HPDE6-E6E7 (cell line): Measurements from ENCODE around the gene BCL6B.
A peak's percentile ranks its signal among the peaks of the same experiment; 100 is the strongest.
"Not testable (repeated sequence)": the region's sequence is repeated elsewhere in the genome, so short reads cannot be mapped to it uniquely, and the experiment has no call there.

Source experiments
- DNase-seq: peaks from one replicate; pipeline ENCODE4 v3.0.0; 2011; ENCODE audit warnings: missing footprints; ENCODE audit errors: extremely low spot score

BCL6B gene

GRCh38 chr17:7027335-7027734, 4.5 kb downstream of the BCL6B start:
- DNase-seq, result no peak

GRCh38 chr17:7029096-7029495, 6.2 kb downstream of the BCL6B start:
- DNase-seq, result no peak

GRCh38 chr17:7029659-7030058, 6.8 kb downstream of the BCL6B start:
- no peak for DNase-seq

GRCh38 chr17:7034955-7035590, 12.2 kb downstream of the BCL6B start:
- DNase-seq, result no peak

- DNase-seq, result peak; percentile 100
Measured at GRCh38 chr17:7035591-7036368, 12.9 kb downstream of the BCL6B start, which contains the start of gene SLC16A13. Gene SLC16A13, plus strand, starts transcription at chr17:7036015. Its CDS starts 368 bp downstream, at chr17:7036383.

- no peak for DNase-seq
Measured at GRCh38 chr17:7038025-7038862, 15.4 kb downstream of the BCL6B start.

GRCh38 chr17:7039832-7040231, 17.0 kb downstream of the BCL6B start:
- no peak for DNase-seq

GRCh38 chr17:7041607-7042500, 19.0 kb downstream of the BCL6B start:
- no peak for DNase-seq

GRCh38 chr17:7042501-7043181, 19.8 kb downstream of the BCL6B start:
- DNase-seq, result no peak

GRCh38 chr17:7043182-7043496, 20.3 kb downstream of the BCL6B start:
- DNase-seq, result no peak

- DNase-seq, result no peak
Measured at GRCh38 chr17:7043497-7044198, 20.8 kb downstream of the BCL6B start, which contains the start of gene SLC16A11. Gene SLC16A11, minus strand, starts transcription at chr17:7044092. Its CDS starts 579 bp downstream, at chr17:7043513.

- DNase-seq, result no peak
Measured at GRCh38 chr17:7045492-7046126, 22.8 kb downstream of the BCL6B start.

- peak; percentile 70 for DNase-seq
Measured at GRCh38 chr17:7046127-7046724, 23.4 kb downstream of the BCL6B start.

GRCh38 chr17:7046725-7047397, 24.0 kb downstream of the BCL6B start:
- not testable (repeated sequence) for DNase-seq

GRCh38 chr17:7047566-7047965, 24.7 kb downstream of the BCL6B start:
- no peak for DNase-seq

- DNase-seq, result no peak
Measured at GRCh38 chr17:7048968-7049367, 26.1 kb downstream of the BCL6B start.

GRCh38 chr17:7050583-7050982, 27.7 kb downstream of the BCL6B start:
- not testable (repeated sequence) for DNase-seq

GRCh38 chr17:7056386-7056785, 33.5 kb downstream of the BCL6B start:
- DNase-seq, result no peak
